Activated CD4-positive, alpha-beta T cell treated with anti-CD3 and anti-CD28 coated beads, Interleukin-2, amount 50 U/mL, for 16 hours (primary cell): ENCODE results near the gene PHTF2.
"Not testable (repeated sequence)": the region's sequence is repeated elsewhere in the genome, so short reads cannot be mapped to it uniquely, and the experiment has no call there.

Source experiments
- DNase-seq: peaks from one replicate; pipeline ENCODE4 v3.0.0-alpha.2; 2020

PHTF2 gene

DNA sequence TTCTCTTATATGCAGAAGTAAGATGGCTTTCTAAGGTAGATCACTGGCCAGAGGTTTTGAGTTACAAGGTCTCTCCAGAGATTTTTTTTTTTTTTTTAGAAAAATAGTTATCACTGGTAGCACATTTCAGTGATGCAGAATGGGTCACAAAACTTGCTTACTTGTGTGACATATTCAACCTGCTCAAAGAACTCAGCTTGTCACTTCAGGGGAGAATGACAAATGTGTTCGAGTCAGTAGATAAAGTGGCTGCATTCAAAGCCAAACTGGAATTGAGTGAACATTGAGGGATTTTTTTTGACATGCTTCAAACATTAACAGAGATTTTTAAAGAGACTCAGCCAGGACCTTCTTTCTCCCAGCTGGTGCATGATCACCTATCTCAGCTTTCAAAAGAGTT is 33.4 kb downstream of the PHTF2 start:
- DNase-seq, result no peak

DNA sequence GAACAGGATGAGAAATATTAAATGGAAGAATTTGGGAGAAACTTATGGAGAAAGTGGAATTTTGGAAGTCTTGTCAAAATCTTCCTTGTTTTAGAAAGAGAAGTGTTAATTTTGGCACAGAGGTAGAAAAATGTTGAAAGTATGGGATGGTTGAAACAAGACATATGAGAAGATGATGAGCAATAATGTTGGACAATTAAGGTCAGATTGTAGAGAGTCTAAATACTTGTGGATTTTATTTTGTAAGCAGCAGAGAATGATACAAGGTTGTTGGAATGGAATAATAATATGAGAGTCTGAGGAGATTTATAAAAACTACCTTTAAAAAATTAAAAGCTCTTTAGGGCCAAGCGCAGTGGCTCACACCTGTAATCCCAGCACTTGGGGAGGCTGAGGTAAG is 34.6 kb downstream of the PHTF2 start:
- no peak for DNase-seq

DNA sequence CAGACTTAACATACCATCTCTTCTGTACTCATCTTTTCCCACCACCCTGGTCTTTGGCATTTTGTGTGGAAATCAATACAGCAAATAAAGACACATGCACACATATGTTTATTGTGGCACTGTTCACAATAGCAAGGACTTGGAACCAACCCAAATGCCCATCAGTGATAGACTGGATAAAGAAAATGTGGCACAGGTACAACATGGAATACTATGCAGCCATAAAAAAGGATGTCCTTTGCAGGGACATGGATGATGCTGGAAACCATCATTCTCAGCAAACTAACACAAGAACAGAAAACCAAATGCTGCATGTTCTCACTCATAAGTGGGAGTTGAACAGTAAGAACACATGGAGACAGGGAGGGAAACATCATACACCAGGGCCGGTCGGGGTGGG is 37.9 kb downstream of the PHTF2 start:
- not testable (repeated sequence) for DNase-seq

GRCh38 chr7:77837275-77837674 is 38.7 kb downstream of the PHTF2 start:
- DNase-seq, result no peak

DNA sequence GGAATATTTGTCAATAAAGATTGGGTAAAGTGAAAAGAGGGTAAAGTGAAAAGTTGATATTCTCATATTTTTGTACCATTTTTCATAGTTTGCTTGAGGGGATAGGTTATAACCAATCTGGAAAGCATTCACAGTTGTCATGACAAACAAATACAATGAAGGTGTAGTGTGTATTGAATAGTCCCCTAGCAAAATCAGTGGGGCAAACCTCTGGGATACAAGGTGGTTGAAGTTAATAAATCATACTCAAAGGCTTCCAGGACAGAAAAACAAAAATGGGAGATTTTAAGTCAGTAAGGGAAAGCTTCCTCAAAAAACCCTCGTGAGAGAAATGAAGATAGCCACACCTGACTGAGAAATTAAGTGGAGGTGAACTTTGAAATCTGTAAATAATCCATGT is 39.4 kb downstream of the PHTF2 start:
- no peak for DNase-seq

GRCh38 chr7:77838929-77839491 is 40.4 kb downstream of the PHTF2 start:
- DNase-seq, result no peak

DNA sequence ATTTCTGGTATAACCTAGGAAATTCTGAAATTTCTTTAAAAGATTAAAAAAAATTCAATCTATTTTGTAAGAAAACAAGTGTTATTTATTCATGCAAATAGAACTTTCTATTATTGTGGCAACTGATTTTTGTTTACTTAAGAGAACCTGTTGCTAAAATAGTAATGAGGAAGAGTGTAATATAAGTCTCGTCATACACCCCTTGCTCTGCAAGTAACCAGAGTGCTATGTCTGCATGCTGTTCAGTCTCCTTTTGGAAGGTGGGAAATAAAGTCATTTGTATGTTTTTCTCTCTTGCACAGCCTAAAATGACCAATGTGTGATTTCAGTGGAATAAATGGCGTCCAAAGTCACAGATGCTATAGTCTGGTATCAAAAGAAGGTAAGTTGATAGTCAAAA is 41.3 kb downstream of the PHTF2 start:
- DNase-seq, result no peak

DNA sequence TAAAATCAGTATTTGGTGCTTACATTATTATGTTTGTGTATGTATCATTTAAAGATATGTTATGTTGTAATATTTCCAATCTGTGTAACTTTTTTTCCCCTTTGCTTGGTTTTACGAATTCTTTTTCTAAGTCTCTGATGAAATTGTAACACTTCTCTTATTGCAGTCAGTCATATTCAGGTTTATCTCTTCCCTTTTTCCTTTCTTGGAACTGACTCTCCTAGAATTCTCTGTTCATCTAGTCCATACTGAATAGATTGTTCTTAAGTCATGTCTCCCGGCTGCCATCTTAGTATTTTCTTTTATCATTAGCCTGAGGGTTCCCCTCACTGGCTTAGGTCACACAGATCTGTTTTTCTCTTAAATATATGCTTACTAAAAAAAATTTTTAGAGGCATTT is 44.6 kb downstream of the PHTF2 start:
- DNase-seq, result no peak

GRCh38 chr7:77846317-77847092 is 47.9 kb downstream of the PHTF2 start:
- no peak for DNase-seq

- no peak for DNase-seq
Observed at GRCh38 chr7:77855371-77856083, 57.0 kb downstream of the PHTF2 start.

GRCh38 chr7:77858278-77858677 is 59.7 kb downstream of the PHTF2 start:
- DNase-seq, result no peak

DNA sequence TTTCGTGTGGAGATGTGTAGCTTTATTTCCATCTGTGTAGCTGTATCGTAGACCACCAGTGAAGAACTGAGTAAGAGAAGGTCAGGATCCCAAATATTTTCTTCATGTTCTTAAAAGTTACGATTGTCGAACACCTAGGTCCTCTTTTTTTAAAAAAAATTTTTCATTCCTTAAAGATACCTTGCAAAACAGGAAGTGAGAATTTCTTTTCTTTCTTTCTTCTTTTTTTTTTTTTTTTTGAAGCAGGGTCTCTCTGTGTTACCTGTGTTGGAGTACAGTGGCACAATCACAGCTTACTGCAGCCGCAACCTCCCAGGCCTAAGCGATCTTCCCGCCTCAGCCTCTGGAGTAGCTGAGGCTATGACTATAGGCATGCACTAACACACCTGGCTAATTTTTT is 60.8 kb downstream of the PHTF2 start:
- no peak for DNase-seq

DNA sequence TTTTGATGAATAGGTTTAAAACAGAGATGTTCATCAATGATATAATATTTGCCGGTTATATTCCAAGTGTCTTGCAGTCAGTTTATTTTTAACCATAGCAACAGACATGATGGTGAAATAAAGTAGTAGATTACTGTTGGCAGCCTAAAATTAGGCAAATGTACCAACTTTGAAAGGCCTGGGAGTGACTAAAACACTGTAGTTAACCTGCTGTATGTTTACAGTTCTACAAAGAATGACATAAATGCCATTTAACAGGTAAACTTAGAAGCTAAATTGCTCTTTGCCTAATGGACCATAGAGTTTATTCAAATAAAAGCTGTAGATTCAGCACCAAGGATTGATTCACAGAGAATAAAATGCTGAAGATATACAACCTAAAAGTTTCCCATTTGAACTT is 64.1 kb downstream of the PHTF2 start:
- no peak for DNase-seq

GRCh38 chr7:77863860-77864259 is 65.3 kb downstream of the PHTF2 start:
- DNase-seq, result no peak

- DNase-seq, result no peak
Observed at GRCh38 chr7:77866370-77866769, 67.8 kb downstream of the PHTF2 start.

GRCh38 chr7:77866786-77867536 is 68.4 kb downstream of the PHTF2 start:
- no peak for DNase-seq

- no peak for DNase-seq
Observed at GRCh38 chr7:77867537-77867865, 68.9 kb downstream of the PHTF2 start.

- DNase-seq, result not testable (repeated sequence)
Observed at GRCh38 chr7:77872256-77872655, 73.7 kb downstream of the PHTF2 start.

DNA sequence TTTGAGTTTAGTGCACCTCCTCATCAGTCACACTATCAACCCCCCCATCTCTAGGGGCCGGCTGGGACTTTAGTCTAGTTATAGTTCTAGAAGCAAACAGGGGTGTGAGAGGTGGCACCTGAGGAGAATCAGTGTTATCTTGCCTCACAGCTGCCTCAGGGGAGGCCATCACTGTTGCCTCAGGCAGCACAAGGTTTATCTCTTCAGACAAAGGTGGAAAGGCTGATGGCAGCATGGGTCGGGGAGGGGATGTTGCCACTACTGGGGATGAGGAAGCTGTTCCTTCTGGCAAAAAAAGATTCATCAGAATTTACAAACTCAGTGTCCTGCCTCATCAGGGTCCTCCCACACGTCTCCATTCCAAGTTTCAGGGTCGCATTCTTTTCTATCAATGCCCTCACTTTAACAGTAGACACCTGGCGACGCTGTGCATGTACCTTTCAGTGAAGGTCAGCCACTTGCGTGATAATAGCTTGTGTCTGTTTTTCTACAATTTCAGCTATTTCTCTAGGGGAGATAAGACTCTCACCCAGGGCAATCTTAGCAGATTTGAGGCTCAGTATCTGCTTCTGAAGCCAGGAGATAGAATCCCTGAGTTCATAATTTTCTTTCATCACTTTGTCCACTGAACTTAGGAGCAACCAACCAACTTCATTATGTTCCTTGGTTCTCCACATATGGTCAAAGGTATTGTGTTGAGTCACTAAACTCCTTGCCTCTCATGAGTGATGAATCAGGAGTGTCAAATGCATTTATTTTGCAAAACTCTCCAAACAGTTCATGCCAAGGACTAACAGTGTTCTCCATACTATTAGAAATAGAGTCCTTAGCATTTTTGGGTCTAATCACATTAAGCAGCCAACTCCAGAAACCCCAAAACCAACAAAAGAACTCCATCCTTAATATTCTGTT is 75.1 kb downstream of the PHTF2 start:
- DNase-seq, result not testable (repeated sequence)

GRCh38 chr7:77877791-77878190 is 79.2 kb downstream of the PHTF2 start:
- DNase-seq, result no peak

- DNase-seq, result no peak
Observed at GRCh38 chr7:77878500-77878899, 79.9 kb downstream of the PHTF2 start.

DNA sequence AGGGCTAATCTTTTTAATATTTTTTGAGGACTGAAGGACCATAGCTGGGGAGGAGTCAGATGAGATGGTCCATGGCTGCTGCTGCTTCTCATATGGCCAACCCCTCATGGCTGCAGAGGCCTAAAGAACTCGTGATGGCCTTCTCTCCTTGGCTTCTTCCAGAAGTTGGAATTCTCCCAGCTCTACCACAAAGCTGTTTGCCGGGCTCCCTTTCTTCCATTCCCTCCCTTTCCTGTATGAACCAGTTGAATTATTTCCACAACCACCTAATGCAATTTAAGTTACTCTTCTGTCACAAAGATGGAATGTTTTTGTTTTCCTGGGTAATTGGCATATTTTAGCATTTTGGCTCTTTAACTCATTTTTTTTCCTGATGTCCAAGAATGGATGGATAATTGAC is 80.7 kb downstream of the PHTF2 start:
- no peak for DNase-seq

DNA sequence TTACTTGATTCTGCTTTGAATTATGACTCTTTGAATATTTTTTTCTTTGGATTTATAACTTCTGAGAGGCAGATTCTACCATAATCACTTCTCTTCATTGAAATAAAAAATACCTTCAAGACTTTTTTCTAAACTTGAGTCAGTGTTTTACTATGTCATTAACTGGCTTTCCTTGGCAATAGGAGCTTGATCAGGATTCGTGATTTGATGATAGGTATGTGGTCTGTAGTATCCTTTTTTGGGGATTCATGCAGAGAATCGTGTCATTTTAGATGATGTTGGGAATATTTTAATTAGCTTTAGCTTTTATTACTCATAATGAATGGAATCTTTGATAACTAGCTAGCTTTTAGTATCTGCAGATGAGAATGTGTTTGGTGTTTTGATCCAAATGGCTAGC is 83.3 kb downstream of the PHTF2 start:
- no peak for DNase-seq
